Osteoblast (primary cell): Measurements from ENCODE around the gene FMN1. TPM values are rescaled to one million over a fixed set of nuclear protein-coding genes. Genes with fewer than 3 reads are reported as not detected.

ENCODE experiments used
- DNase-seq: peaks from one replicate; pipeline ENCODE4 v3.0.0; 2011; ENCODE audit warnings: low spot score, mixed read lengths; ENCODE audit not compliant: insufficient read length; ENCODE audit errors: missing footprints
- H2AFZ ChIP-seq: 2 replicates; pipeline ENCODE4 v1.6.0; 2011; ENCODE audit warnings: mild to moderate bottlenecking, low read length
- H3K27ac ChIP-seq: 2 replicates; pipeline ENCODE4 v1.5.1; 2011; ENCODE audit warnings: mild to moderate bottlenecking, low read depth, low read length, moderate library complexity
- H3K27me3 ChIP-seq: 2 replicates; pipeline ENCODE4 v1.6.0; 2012; ENCODE audit warnings: mild to moderate bottlenecking, control low read depth, inconsistent platforms, low read length, moderate library complexity; ENCODE audit not compliant: insufficient read depth
- H3K36me3 ChIP-seq: 2 replicates; pipeline ENCODE4 v1.5.1; 2011; ENCODE audit warnings: mild to moderate bottlenecking, low read length, control low read depth, moderate library complexity; ENCODE audit not compliant: insufficient read depth
- H3K4me1 ChIP-seq: 2 replicates; pipeline ENCODE4 v1.5.1; 2011; ENCODE audit warnings: mild to moderate bottlenecking, low read length, control low read depth, moderate library complexity; ENCODE audit not compliant: insufficient read depth
- H3K4me2 ChIP-seq: 2 replicates; pipeline ENCODE4 v1.6.0; 2011; ENCODE audit warnings: mild to moderate bottlenecking, low read length; ENCODE audit not compliant: insufficient read depth
- H3K4me3 ChIP-seq: fragments of 200-600 bp; sonication (generic); 3 replicates; pipeline ENCODE4 v1.5.1; 2012; ENCODE audit warnings: mild to moderate bottlenecking, low read length, inconsistent platforms; ENCODE audit not compliant: insufficient read depth
- H3K79me2 ChIP-seq: 2 replicates; pipeline ENCODE4 v1.6.0; 2012; ENCODE audit warnings: mild to moderate bottlenecking, low read length, control low read depth, inconsistent platforms; ENCODE audit not compliant: insufficient read depth
- H3K9me3 ChIP-seq: 2 replicates; pipeline ENCODE4 v1.5.1; 2011; ENCODE audit warnings: low read depth, low read length, control low read depth
- H4K20me1 ChIP-seq: 2 replicates; pipeline ENCODE4 v1.6.0; 2012; ENCODE audit warnings: mild to moderate bottlenecking, low read length, control low read depth; ENCODE audit not compliant: insufficient read depth
- CTCF ChIP-seq: IDR thresholded peaks from 2 replicates; pipeline ENCODE4 v1.5.1; 2011; ENCODE audit warnings: mild to moderate bottlenecking, low read depth, low read length, moderate library complexity; ENCODE audit errors: extremely low read depth
- total RNA-seq: library from RNA; depleted of rRNA; stranded (reverse); fragments of >200 nt; gene quantifications from 2 replicates; pipeline ENCODE4 v1.2.3, GENCODE V29; 2012

FMN1 gene
- total RNA-seq, 1 donor = 9.0 TPM

GRCh38 chr15:33011976-33012375 lies 182.5 kb downstream of the FMN1 start:
- no peaks in the 10 kb centered on the region for H4K20me1 ChIP-seq
- no peaks in the 10 kb centered on the region for H3K27me3 ChIP-seq
- H3K79me2 ChIP-seq = peaks cover 7% of the 10 kb centered on the region
- no peak overlapping the region for H3K4me3 ChIP-seq
- no peak for TF ChIP-seq CTCF
- H3K4me1 ChIP-seq = peaks cover 22% of the 10 kb centered on the region
- no peak overlapping the region for H2AFZ ChIP-seq
- H3K4me2 ChIP-seq = no peak overlapping the region
- no peak overlapping the region for H3K27ac ChIP-seq
- no peak for DNase-seq
- no peaks in the 10 kb centered on the region for H3K9me3 ChIP-seq
- no peaks in the 10 kb centered on the region for H3K36me3 ChIP-seq

GRCh38 chr15:33009603-33010002 lies 184.9 kb downstream of the FMN1 start:
- H3K27ac ChIP-seq = no peak overlapping the region
- no peak for TF ChIP-seq CTCF
- H3K27me3 ChIP-seq = no peaks in the 10 kb centered on the region
- H2AFZ ChIP-seq = no peak overlapping the region
- peaks cover 22% of the 10 kb centered on the region for H3K4me1 ChIP-seq
- H3K4me3 ChIP-seq = no peak overlapping the region
- H3K79me2 ChIP-seq = peaks cover 5% of the 10 kb centered on the region
- no peaks in the 10 kb centered on the region for H3K36me3 ChIP-seq
- no peaks in the 10 kb centered on the region for H3K9me3 ChIP-seq
- H3K4me2 ChIP-seq = no peak overlapping the region
- no peaks in the 10 kb centered on the region for H4K20me1 ChIP-seq
- DNase-seq = no peak

- DNase-seq = no peak
- Histone ChIP-seq H2AFZ (no peak overlapping the region), H3K27me3 (no peaks in the 10 kb centered on the region), H3K4me3 (no peak overlapping the region), H3K9me3 (no peaks in the 10 kb centered on the region), H4K20me1 (no peaks in the 10 kb centered on the region), H3K4me2 (peak overlapping the region; percentile 28), H3K27ac (peak overlapping the region; percentile 56), H3K4me1 (peaks cover 19% of the 10 kb centered on the region), H3K36me3 (no peaks in the 10 kb centered on the region), H3K79me2 (peaks cover 5% of the 10 kb centered on the region)
- TF ChIP-seq CTCF = no peak
Measured at GRCh38 chr15:33009026-33009425, 185.5 kb downstream of the FMN1 start.

GRCh38 chr15:33008284-33008995 lies 186.1 kb downstream of the FMN1 start:
- no peak overlapping the region for H2AFZ ChIP-seq
- no peaks in the 10 kb centered on the region for H4K20me1 ChIP-seq
- no peaks in the 10 kb centered on the region for H3K36me3 ChIP-seq
- H3K27ac ChIP-seq = peak overlapping the region; percentile 56
- H3K9me3 ChIP-seq = no peaks in the 10 kb centered on the region
- peaks cover 5% of the 10 kb centered on the region for H3K79me2 ChIP-seq
- H3K4me3 ChIP-seq = no peak overlapping the region
- peaks cover 17% of the 10 kb centered on the region for H3K4me1 ChIP-seq
- no peak for DNase-seq
- H3K27me3 ChIP-seq = no peaks in the 10 kb centered on the region
- H3K4me2 ChIP-seq = peak overlapping the region; percentile 28
- TF ChIP-seq CTCF = no peak
